Measurements from ENCODE around the gene PGPEP1.
"Not testable (repeated sequence)": the region's sequence is repeated elsewhere in the genome, so short reads cannot be mapped to it uniquely, and the experiment has no call there.

Gene PGPEP1

DNA sequence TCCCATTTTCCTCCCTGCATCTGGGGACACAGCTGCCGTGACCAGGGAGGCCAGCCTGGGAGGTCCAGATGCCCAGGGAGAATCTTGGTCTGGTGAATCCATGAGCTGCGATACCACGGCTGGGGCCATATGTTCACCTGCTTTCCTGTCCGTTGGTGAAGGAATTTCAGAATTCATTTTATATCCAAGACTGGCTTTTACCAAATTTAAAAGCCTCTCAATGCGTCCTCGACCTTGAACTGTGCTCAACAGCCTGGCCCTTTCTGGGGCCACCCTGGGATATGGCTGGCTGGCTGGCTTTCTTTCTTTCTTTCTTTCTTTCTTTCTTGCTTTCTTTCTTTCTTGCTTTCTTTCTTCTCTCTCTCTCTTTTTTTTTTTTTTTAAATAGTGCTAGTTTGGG is 23.4 kb downstream of the PGPEP1 start:
- DNase-seq (ENCODE audit: low read depth in 1 of 2, low spot score in 1 of 2): no peak

- DNase-seq (ENCODE audit: low read depth in 1 of 2, low spot score in 1 of 2): not testable (repeated sequence)
These were observed 24.0 kb downstream of the PGPEP1 start for GRCh38 chr19:18364277-18364825.

DNA sequence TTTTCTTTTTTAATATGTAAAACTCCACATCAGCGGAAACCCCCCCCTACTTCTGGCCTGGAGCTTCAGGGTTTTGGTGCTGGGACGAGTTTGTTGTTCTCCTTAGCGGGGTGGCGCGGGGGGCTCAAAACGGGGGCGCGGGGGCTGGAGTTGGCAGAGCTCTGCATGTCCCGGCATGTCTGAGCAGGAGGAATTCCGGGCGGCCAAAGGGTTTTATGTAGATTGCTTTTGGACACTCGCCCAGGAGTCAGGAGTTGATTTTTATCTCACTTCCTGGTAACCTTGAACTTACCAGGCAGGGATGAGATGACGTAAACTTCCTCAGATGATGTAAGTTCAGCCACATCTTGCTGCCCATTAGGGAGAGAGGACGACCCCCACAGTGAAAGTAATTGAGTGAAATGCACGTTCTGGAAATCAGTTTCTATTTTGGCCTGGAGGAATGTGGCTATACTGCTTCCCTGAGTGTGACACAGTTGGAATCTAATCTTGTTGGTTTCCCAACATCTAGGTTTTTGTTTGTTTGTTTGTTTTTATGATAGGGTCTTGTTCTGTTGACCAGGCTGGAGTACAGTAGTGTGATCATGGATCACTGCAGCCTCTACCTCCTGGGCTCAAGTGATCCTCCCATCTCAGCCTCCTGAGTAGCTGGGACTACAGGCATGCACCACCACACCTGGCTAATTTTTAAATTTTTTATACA is 24.6 kb downstream of the PGPEP1 start:
- DNase-seq (ENCODE audit: low read depth in 1 of 2, low spot score in 1 of 2): no peak

- no peak for DNase-seq (ENCODE audit: low read depth in 1 of 2, low spot score in 1 of 2)
These were observed 25.6 kb downstream of the PGPEP1 start for GRCh38 chr19:18366021-18366435.

DNA sequence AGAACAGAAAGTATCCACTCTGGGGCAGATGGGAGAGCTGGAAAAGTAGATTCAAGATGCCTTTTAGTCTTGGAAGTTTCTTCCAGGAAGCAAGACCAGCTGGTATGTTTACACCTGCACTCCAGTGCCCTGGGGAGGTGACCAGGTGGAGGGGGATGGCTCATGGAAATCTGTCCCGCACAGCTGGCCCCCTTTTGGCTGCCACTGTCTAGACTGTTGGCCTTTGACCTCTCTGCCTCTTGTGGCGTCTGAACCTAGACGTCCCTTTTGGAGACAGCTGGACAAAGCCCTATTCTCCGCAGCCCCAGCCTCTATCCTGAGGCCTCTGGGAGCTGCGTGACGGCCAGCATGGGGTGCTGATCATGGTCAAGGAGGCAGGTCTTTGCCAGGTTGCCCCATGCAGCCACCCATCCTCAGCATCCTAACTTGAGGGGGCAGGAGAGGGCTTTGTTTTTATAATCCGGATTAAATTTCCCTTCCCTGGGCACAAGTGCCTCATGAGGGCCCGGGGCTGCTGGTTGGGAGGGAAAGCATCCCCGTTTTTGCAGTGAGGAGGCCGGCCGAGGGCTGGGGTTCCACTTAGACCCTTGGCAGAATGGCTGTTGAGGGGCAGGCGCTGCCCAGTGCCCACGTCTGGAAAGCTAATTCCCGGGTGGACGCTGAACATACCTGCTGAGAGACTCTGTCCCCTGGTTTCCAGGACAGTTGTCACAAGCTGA is 28.3 kb downstream of the PGPEP1 start:
- no peak for DNase-seq (ENCODE audit: low read depth in 1 of 2, low spot score in 1 of 2)

- DNase-seq (ENCODE audit: low read depth in 1 of 2, low spot score in 1 of 2): no peak
These were observed 33.1 kb downstream of the PGPEP1 start for GRCh38 chr19:18373407-18373891.

- DNase-seq (ENCODE audit: low read depth in 1 of 2, low spot score in 1 of 2): peak in 1 of 2 donors; percentile 11
These were observed 33.7 kb downstream of the PGPEP1 start for GRCh38 chr19:18373892-18374629.

DNA sequence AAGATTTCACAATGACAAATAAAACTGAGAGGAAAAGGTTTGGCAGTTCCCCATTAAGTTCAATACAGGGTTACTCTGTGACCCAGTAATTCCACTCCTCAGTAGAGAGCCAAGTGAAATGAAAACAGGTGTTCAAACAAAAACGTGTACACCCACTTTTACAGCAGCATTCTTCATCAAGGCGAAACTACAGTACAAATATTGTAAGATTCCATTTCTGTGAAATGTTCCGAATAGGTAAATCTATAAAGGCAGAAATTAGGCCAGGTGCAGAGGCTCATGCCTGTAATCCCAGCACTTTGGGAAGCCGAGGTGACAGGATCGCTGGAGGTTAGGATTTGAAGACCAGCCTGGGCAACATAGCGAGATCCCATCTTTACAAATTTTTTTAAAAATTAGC is 36.6 kb downstream of the PGPEP1 start:
- DNase-seq (ENCODE audit: low read depth in 1 of 2, low spot score in 1 of 2): no peak

DNA sequence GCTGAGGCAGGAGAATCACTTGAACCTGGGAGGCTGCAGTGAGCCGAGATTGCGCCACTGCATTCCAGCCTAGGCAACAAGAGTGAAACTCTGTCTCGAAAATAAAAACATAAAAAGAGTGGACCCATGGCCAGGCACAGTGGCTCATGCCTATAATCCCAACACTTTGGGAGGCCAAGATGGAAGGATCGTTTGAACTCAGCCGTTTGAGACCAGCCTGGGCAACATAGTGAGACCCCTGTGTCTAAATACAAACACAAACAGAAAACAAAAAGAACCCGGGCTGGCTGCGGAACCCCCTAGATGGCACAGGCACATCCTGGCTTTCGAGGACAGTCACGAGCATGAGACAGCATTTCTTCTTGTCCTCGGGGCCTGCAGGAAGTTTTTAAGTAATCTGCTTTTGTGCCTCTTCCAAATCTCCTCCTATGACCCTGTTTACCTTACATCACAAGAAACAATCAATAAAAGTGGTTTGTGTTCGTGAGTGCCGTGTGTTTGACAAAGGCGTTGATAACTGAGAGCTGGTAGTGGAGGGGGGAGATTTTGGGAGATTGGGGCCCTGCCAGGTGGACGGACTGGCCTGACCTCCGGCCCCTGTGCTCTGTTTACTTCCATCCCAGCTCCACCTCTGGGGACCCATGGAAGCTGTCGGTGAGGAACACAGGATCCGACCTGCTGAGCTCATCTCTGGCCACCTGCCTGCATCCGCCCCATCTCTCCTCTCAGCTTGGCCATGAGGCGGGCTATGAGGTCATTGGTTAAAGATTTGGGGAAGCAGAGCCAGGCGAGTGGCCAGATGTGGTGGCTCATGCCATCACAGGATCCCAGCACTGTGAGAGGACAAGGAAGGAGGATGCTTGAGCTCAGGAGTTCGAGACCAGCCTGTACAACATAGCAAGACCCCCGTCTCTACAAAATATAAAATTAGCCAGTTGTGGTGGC is 39.7 kb downstream of the PGPEP1 start:
- DNase-seq (ENCODE audit: low read depth in 1 of 2, low spot score in 1 of 2): no peak

GRCh38 chr19:18380843-18381242 is 40.4 kb downstream of the PGPEP1 start:
- no peak for DNase-seq (ENCODE audit: low read depth in 1 of 2, low spot score in 1 of 2)

DNA sequence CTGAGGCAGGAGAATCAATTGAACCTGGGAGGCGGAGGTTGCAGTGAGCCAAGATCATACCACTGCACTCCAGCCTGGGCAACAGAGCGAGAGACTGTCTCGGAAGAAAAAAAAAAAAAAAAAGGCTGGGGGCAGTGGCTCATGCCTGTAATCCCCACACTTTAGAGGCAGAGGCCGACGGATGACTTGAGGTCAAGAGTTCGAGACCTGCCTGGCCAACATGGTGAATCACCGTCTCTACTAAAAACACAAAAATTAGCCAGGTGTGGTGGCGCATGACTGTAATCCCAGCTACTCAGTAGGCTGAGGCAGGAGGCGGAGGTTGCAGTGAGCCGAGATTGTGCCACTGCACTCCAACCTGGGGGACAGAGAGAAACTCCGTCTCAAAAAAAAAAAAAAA is 43.2 kb downstream of the PGPEP1 start:
- DNase-seq (ENCODE audit: low read depth in 1 of 2, low spot score in 1 of 2): not testable (repeated sequence)

GRCh38 chr19:18384775-18385174 is 44.4 kb downstream of the PGPEP1 start:
- no peak for DNase-seq (ENCODE audit: low read depth in 1 of 2, low spot score in 1 of 2)

DNA sequence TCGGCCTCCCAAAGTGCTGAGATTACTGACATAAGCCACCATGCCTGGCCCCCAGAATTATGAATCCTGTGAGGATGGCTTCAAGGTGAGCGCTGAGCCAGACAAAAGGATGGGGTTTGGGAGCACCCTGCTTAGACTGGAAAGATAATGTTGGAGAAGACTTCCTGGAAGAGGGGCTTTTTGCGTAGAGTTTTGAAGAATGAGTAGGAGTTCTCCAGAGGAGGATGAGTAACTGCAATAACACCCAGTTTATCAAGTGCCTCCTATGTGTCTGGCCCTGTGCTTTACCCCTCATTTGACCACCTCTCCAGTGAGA is 44.9 kb downstream of the PGPEP1 start:
- no peak for DNase-seq (ENCODE audit: low read depth in 1 of 2, low spot score in 1 of 2)

GRCh38 chr19:18385675-18386542 is 45.5 kb downstream of the PGPEP1 start, which contains the start of gene GDF15:
Gene GDF15, plus strand, starts transcription at chr19:18386158. Its CDS starts 32 bp downstream, at chr19:18386190.
- DNase-seq (ENCODE audit: low read depth in 1 of 2, low spot score in 1 of 2): no peak

DNA sequence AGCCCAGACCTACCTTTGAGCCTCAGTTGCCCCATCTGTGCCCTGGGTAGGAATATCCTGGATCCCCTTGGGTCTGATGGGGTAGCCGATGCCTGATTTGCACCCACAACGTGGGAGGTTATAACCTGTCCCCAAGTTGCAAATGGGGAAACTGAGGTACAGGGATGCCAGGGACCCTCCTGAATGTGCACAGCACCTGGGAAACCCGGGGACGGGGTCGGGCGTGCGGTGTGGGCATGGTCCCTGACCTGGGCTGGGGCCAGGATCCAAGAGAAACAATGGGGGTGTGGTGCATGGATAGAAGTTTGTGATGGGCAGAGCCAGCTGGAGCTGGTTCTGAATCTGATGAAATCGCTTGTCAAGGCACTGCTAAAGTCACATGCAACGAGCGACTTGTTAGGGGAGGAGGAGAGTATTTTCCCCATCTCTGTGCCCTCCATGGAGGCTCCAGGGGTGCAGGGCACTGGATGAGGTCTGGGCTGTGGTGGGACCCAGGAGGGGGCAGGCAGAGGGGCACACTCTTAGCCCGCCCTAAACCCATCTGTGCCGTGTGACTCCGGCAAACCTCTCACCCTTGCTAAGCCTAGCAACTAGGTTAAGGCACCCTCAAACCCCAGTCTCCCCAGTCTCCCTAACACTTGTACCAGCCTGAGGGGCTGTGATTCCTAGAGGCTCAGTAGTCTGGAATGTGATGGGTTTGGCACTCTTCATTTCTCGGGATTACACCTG is 46.3 kb downstream of the PGPEP1 start:
- no peak for DNase-seq (ENCODE audit: low read depth in 1 of 2, low spot score in 1 of 2)

- DNase-seq (ENCODE audit: low read depth in 1 of 2, low spot score in 1 of 2): peak; percentile 63 to 70
These were observed 47.9 kb downstream of the PGPEP1 start for GRCh38 chr19:18388100-18388959.

DNA sequence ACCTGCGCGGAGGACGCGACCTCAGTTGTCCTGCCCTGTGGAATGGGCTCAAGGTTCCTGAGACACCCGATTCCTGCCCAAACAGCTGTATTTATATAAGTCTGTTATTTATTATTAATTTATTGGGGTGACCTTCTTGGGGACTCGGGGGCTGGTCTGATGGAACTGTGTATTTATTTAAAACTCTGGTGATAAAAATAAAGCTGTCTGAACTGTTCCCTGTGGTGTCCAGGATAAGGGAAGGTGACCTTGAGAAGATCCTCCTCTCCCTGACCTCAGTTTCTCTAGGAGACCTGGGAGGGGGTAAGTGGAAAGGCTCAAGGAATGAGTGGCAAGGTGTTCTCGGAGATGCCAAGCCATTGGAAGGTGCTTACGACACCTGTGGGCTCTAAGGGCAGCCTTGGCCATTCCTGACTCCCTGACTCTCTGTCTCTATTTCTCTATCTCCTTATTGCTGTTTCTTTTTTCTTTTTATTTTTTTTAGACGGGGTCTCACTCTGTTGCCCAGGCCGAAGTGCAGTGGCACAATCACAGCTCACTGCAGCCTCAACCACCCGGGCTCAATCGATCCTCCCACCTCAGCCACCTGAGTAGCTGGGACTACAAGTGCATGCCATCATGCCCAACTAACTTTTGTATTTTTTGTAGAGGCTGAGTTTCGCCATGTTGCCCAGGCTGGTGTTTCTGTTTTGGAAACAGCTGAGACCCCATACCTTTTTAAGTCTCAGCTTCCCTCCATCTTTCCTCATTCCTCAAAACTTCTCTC is 48.7 kb downstream of the PGPEP1 start:
- no peak for DNase-seq (ENCODE audit: low read depth in 1 of 2, low spot score in 1 of 2)
